ENCODE data around the gene MYOF. TPM values are rescaled to one million over a fixed set of nuclear protein-coding genes. Genes with fewer than 3 reads are reported as not detected.

MYOF gene
- total RNA-seq, 2 donors from 2014 or later: 84.4 to 85.0 TPM

- Histone ChIP-seq H3K36me3 (no peaks in the 10 kb centered on the region), H3K4me1 (replicated peaks) (no peaks in the 10 kb centered on the region), H3K27me3 (replicated peaks; ENCODE audit: insufficient read depth) (no peaks in the 10 kb centered on the region), H3K27ac (no peak overlapping the region), H3K9me3 (no peaks in the 10 kb centered on the region), H3K4me3 (no peak overlapping the region)
- intact Hi-C loops (cut with DNase I): no loop called here
- 95% methylated on average over 2 of the region's 2 CpGs for WGBS
- TF ChIP-seq POLR2A (IDR thresholded peaks at IDR 0.05) (no peak), POLR2AphosphoS5 (IDR thresholded peaks at IDR 0.05) (no peak)
- TF ChIP-seq, protein P1, sequence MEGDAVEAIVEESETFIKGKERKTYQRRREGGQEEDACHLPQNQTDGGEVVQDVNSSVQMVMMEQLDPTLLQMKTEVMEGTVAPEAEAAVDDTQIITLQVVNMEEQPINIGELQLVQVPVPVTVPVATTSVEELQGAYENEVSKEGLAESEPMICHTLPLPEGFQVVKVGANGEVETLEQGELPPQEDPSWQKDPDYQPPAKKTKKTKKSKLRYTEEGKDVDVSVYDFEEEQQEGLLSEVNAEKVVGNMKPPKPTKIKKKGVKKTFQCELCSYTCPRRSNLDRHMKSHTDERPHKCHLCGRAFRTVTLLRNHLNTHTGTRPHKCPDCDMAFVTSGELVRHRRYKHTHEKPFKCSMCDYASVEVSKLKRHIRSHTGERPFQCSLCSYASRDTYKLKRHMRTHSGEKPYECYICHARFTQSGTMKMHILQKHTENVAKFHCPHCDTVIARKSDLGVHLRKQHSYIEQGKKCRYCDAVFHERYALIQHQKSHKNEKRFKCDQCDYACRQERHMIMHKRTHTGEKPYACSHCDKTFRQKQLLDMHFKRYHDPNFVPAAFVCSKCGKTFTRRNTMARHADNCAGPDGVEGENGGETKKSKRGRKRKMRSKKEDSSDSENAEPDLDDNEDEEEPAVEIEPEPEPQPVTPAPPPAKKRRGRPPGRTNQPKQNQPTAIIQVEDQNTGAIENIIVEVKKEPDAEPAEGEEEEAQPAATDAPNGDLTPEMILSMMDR (IDR thresholded peaks at IDR 0.05): no peak
- DNase-seq (ENCODE audit: low spot score): no peak
These were observed 96.8 kb downstream of the MYOF start for GRCh38 chr10:93385345-93385744.

DNA sequence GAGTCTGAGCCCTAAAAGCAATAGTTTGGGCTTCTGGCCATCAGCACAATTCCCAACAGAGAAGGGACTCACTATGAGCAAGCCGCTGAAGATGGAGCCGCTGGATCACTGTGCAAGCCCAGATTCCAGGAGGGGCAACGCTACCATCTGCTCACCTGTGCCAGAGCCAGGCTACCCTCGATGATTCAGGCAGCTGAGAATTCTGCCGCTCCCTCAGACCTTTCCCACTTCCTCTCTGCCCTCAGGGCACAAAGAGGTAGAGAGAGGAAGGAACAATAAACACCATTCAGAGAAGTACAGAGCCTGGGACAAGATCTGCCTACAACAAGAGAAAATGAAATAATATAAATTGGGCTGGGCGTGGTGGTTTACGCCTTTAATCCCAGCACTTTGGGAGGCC is 98.1 kb downstream of the MYOF start:
- no peaks in the 10 kb centered on the region for H3K27me3 ChIP-seq (replicated peaks; ENCODE audit: insufficient read depth)
- H3K4me3 ChIP-seq: no peak overlapping the region
- TF ChIP-seq, protein P1 (IDR thresholded peaks at IDR 0.05): no peak
- TF ChIP-seq POLR2A (IDR thresholded peaks at IDR 0.05) (no peak), POLR2AphosphoS5 (IDR thresholded peaks at IDR 0.05) (no peak)
- intact Hi-C loops (cut with DNase I): loop anchor here (5.0 kb wide), 2 partner anchors 38 to 53 kb away; no protein-coding TSS in a partner anchor
- H3K4me1 ChIP-seq (replicated peaks): no peaks in the 10 kb centered on the region
- H3K9me3 ChIP-seq: no peaks in the 10 kb centered on the region
- WGBS: 71% methylated on average over 7 of the region's 7 CpGs
- H3K36me3 ChIP-seq: no peaks in the 10 kb centered on the region
- H3K27ac ChIP-seq: no peak overlapping the region
- peak; percentile 38 for DNase-seq (ENCODE audit: low spot score)

GRCh38 chr10:93383562-93383981 is 98.6 kb downstream of the MYOF start:
- intact Hi-C loops (cut with DNase I): loop anchor here (5.0 kb wide), 2 partner anchors 39 to 54 kb away; no protein-coding TSS in a partner anchor
- WGBS: 78% methylated on average over 6 of the region's 6 CpGs
- Histone ChIP-seq H3K36me3 (no peaks in the 10 kb centered on the region), H3K9me3 (no peaks in the 10 kb centered on the region), H3K4me3 (no peak overlapping the region), H3K27ac (no peak overlapping the region), H3K27me3 (replicated peaks; ENCODE audit: insufficient read depth) (no peaks in the 10 kb centered on the region), H3K4me1 (replicated peaks) (no peaks in the 10 kb centered on the region)
- no peak for DNase-seq (ENCODE audit: low spot score)
- no peak for TF ChIP-seq POLR2A (IDR thresholded peaks at IDR 0.05)
- TF ChIP-seq, protein P1 (IDR thresholded peaks at IDR 0.05): no peak

DNA sequence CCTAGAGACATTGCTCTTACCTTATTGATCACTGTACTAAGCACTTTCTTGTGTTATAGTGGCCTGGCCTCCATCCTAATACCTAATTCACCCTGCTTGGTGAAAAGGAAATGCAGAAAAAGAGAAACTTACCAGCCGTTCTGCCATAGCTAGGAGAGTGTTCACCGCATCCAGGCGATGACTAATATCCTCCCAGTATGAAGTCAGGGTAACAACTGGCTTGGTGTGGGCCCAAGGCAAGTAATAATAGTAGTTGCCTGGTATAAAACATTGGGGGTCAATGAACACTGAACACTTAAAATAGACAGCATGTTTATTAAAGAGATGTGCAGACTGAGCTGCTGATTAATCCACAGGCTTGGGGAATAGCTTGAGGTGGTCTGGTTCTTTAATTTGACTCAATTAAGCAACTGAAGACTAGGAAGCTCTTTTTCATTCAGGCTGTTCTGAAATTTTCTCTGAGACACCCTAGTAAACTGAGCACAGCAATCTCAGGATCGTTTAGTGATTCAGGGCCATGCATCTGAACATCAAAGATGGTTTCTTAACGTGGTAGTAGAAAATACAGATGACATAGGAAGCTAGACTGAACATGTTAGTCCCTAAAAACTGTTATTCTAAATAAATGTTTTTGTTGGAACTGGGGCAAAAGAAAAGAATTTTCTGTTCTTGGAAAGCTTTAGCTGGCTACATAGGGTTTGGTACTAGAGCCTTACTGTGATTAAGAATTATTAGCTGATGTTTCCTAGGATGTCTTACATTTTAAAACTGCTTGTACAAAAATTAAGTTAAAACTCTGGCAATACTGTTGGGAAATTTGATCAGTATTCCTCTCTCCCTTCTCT is 102.2 kb downstream of the MYOF start:
- no peak for DNase-seq (ENCODE audit: low spot score)
- no peaks in the 10 kb centered on the region for H3K4me1 ChIP-seq (replicated peaks)
- H3K4me3 ChIP-seq: no peak overlapping the region
- TF ChIP-seq POLR2A (IDR thresholded peaks at IDR 0.05) (no peak), POLR2AphosphoS5 (IDR thresholded peaks at IDR 0.05) (no peak)
- TF ChIP-seq, protein P1 (IDR thresholded peaks at IDR 0.05): no peak
- no peaks in the 10 kb centered on the region for H3K9me3 ChIP-seq
- no peaks in the 10 kb centered on the region for H3K27me3 ChIP-seq (replicated peaks; ENCODE audit: insufficient read depth)
- WGBS: 59% methylated on average over 5 of the region's 5 CpGs
- intact Hi-C loops (cut with DNase I): loop anchor here (5.0 kb wide), 2 partner anchors 42 to 57 kb away; no protein-coding TSS in a partner anchor
- peak overlapping the region in 1 of 2 donors; percentile 4 for H3K27ac ChIP-seq
- H3K36me3 ChIP-seq: no peaks in the 10 kb centered on the region
